Loucy (cell line): Measurements from ENCODE around the gene TGFBI.

Experiments used
- H2AFZ ChIP-seq: fragments of 200-600 bp; sonication (generic); 2 replicates; pipeline ENCODE4 v1.6.0; 2016; ENCODE audit warnings: antibody characterized with exemption, mild to moderate bottlenecking, low read length, moderate library complexity
- H3F3A ChIP-seq: fragments of 200-600 bp; 2 replicates; pipeline ENCODE4 v1.6.0; 2016; ENCODE audit warnings: antibody characterized with exemption, low read depth, mild to moderate bottlenecking
- H3K27me3 ChIP-seq: fragments of 200-600 bp; sonication (generic); 2 replicates; pipeline ENCODE4 v1.6.1; 2014; ENCODE audit warnings: low read length, mild to moderate bottlenecking; ENCODE audit not compliant: insufficient read depth, poor library complexity, severe bottlenecking
- H3K36me3 ChIP-seq: fragments of 200-600 bp; sonication (generic); 2 replicates; pipeline ENCODE4 v1.6.1; 2016; ENCODE audit warnings: low read length; ENCODE audit not compliant: insufficient read depth
- H3K4me1 ChIP-seq: fragments of 200-600 bp; sonication (generic); 2 replicates; pipeline ENCODE4 v1.5.1; 2014; ENCODE audit warnings: low read length, mild to moderate bottlenecking; ENCODE audit not compliant: insufficient read depth, poor library complexity, severe bottlenecking
- H3K4me2 ChIP-seq: fragments of 200-600 bp; sonication (generic); 2 replicates; pipeline ENCODE4 v1.6.0; 2014; ENCODE audit warnings: antibody characterized with exemption, low read length, low read depth, mild to moderate bottlenecking; ENCODE audit not compliant: poor library complexity, severe bottlenecking
- H3K4me3 ChIP-seq: fragments of 200-600 bp; sonication (generic); 2 replicates; pipeline ENCODE4 v1.5.1; 2014; ENCODE audit warnings: low read length, mild to moderate bottlenecking, mixed read lengths; ENCODE audit not compliant: poor library complexity, severe bottlenecking
- H3K79me2 ChIP-seq: fragments of 200-600 bp; sonication (generic); 2 replicates; pipeline ENCODE4 v1.6.1; 2014; ENCODE audit warnings: low read length; ENCODE audit not compliant: insufficient read depth
- H3K9ac ChIP-seq: fragments of 200-600 bp; sonication (generic); 2 replicates; pipeline ENCODE4 v1.6.0; 2014; ENCODE audit warnings: mild to moderate bottlenecking, low read depth, low read length, moderate library complexity; ENCODE audit not compliant: poor library complexity, severe bottlenecking
- H3K9me2 ChIP-seq: fragments of 200-600 bp; sonication (generic); replicated peaks from 2 replicates; pipeline ENCODE4 v1.6.1; 2016; ENCODE audit warnings: low read depth, low read length, mixed read lengths
- H3K9me3 ChIP-seq: fragments of 200-600 bp; sonication (generic); 2 replicates; pipeline ENCODE4 v1.6.1; 2014; ENCODE audit warnings: mild to moderate bottlenecking, antibody characterized with exemption, low read length, low read depth; ENCODE audit not compliant: insufficient read depth
- H4K20me1 ChIP-seq: fragments of 200-600 bp; sonication (generic); 2 replicates; pipeline ENCODE4 v1.6.0; 2014; ENCODE audit warnings: antibody characterized with exemption, low read length, mild to moderate bottlenecking; ENCODE audit not compliant: insufficient read depth, poor library complexity, severe bottlenecking
- EZH2phosphoT487 ChIP-seq: fragments of 200-600 bp; IDR thresholded peaks from 2 replicates; pipeline ENCODE4 v1.6.1; 2018; ENCODE audit warnings: antibody characterized with exemption, mild to moderate bottlenecking, moderate library complexity, borderline replicate concordance
- TF ChIP-seq, protein P1 (sequence below): fragments of 200-600 bp; sonication (generic); conservative IDR thresholded peaks from 2 replicates; pipeline ENCODE4 v1.5.1; 2014; ENCODE audit warnings: mild to moderate bottlenecking, antibody characterized with exemption, low read length

TGFBI gene

DNA sequence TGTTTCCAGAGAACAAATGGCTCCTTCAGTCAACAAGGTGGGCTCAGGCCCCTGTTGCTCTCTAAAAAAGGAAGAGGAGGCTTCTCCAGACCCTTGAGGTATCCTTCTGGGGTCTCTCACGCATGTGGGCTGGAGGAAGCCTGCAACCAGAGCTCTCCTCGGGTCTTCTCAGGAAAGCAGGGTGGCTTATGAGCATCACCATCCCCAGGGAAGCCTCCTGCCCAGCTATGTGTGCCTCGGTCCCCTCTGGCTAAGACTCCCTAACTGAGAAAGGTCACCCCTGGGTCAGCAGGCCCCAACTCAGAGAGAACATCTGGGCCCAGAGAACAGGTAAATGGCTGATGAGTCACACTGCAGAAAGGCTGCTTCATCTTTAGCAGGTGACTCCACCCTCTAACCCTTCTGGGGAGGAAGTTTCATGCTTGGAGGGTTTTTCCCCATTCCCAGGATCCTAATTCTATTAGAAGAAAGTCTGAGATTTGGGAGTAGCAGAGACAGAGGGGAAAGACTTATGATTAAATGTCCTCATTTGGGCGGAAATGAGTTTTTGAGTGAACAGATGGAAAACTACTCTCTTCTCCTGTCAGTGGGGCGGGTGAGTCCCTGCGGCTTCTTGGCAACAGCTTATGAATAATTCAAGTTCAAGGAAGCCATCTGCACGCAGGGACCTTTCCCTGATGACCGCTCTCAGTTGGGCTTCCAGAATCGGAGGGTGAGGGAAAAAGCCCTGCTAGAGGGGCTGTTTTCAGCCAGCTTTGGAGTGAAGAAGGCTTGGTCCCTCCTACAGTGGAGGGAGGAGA lies 41.9 kb downstream of the TGFBI start:
- Histone ChIP-seq H4K20me1 (no peaks in the 10 kb centered on the region), H3K79me2 (no peaks in the 10 kb centered on the region), H3F3A (no peaks in the 10 kb centered on the region)

DNA sequence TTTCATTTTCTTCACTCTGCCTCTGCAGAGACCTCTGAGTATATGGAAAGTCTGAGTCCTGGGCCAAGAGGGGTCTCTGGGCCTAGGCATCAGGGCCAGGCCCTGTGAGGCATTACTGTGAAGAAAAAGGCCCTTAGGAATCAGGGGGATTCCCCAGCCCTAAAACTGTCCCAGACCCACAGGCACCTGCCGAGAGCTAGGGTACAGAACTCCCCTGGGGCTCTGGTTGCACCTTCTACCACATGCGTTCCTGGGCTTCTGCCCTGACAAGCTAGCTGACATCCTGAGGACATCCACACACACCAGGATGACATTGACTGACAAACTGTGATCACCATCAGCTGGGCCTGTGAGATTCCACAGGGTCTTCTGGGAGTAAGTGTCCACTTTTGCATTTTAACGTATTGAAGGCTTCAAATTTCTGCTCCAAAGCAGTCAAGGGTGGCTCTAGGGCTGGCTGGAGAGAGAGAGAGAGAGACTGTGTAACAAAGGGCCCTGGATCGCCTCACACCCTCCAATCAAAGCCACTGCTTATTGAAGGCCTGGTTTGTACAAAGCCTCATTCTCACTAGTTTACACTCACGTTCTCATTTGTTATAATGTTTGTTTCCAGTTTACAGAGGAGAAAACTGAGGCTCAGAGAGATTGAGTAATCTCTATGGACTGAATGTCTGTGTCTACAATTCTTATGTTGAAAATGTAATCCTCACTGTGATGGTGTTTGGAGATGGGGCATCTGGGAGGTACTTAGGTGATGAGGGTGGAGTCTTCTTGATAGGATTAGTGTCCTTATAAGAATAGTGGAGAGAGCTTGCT lies 45.1 kb downstream of the TGFBI start:
- Histone ChIP-seq H3K4me3 (no peak overlapping the region), H4K20me1 (no peaks in the 10 kb centered on the region), H2AFZ (no peak overlapping the region), H3K9me3 (no peaks in the 10 kb centered on the region), H3K9ac (no peak overlapping the region), H3K36me3 (no peaks in the 10 kb centered on the region), H3K79me2 (no peaks in the 10 kb centered on the region), H3K27me3 (no peaks in the 10 kb centered on the region), H3K4me1 (no peaks in the 10 kb centered on the region), H3K9me2 (no peaks in the 10 kb centered on the region), H3K4me2 (no peak overlapping the region), H3F3A (no peaks in the 10 kb centered on the region)
- TF ChIP-seq, protein P1, sequence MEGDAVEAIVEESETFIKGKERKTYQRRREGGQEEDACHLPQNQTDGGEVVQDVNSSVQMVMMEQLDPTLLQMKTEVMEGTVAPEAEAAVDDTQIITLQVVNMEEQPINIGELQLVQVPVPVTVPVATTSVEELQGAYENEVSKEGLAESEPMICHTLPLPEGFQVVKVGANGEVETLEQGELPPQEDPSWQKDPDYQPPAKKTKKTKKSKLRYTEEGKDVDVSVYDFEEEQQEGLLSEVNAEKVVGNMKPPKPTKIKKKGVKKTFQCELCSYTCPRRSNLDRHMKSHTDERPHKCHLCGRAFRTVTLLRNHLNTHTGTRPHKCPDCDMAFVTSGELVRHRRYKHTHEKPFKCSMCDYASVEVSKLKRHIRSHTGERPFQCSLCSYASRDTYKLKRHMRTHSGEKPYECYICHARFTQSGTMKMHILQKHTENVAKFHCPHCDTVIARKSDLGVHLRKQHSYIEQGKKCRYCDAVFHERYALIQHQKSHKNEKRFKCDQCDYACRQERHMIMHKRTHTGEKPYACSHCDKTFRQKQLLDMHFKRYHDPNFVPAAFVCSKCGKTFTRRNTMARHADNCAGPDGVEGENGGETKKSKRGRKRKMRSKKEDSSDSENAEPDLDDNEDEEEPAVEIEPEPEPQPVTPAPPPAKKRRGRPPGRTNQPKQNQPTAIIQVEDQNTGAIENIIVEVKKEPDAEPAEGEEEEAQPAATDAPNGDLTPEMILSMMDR, result no peak
- TF ChIP-seq EZH2phosphoT487, result no peak

More for the DNA sequence above, 41.9 kb downstream of the TGFBI start:
- H2AFZ ChIP-seq, result no peak overlapping the region
- no peaks in the 10 kb centered on the region for H3K4me1 ChIP-seq
- no peaks in the 10 kb centered on the region for H3K36me3 ChIP-seq
- H3K4me3 ChIP-seq, result no peak overlapping the region
- H3K9ac ChIP-seq, result no peak overlapping the region
- H3K9me3 ChIP-seq, result no peaks in the 10 kb centered on the region
- H3K9me2 ChIP-seq, result no peaks in the 10 kb centered on the region
- TF ChIP-seq EZH2phosphoT487, result no peak
- TF ChIP-seq, protein P1, result no peak
- no peak overlapping the region for H3K4me2 ChIP-seq
- H3K27me3 ChIP-seq, result no peaks in the 10 kb centered on the region

DNA sequence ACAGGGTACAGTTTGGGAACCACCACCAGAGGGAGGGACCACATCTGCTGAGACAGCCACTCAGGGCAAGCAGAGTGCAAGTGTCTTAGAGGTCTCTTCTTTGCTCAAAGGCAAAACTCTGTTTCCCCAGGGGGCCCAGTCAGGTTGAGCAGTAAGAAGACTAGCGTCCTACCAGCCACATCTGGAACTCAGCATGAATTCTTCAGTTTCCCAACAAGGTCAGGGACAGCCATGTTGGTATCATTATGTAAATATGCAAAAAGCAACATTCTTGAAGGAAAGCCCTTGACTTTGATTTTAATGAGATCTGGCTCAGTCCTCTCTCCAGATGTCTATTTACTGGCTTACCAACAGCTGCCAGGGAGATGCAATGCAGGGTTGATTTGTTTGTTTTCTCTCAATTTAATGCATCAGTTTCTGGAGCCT lies 46.7 kb downstream of the TGFBI start:
- H3K9me3 ChIP-seq, result no peaks in the 10 kb centered on the region
- H3K79me2 ChIP-seq, result no peaks in the 10 kb centered on the region
- no peaks in the 10 kb centered on the region for H3K36me3 ChIP-seq
- no peak overlapping the region for H3K4me2 ChIP-seq
- TF ChIP-seq, protein P1, result no peak
- no peak for TF ChIP-seq EZH2phosphoT487
- H3K27me3 ChIP-seq, result no peaks in the 10 kb centered on the region
- no peak overlapping the region for H2AFZ ChIP-seq
- H3K9ac ChIP-seq, result no peak overlapping the region
- H3K4me1 ChIP-seq, result no peaks in the 10 kb centered on the region
- H3K4me3 ChIP-seq, result no peak overlapping the region
- H3K9me2 ChIP-seq, result no peaks in the 10 kb centered on the region
- no peaks in the 10 kb centered on the region for H4K20me1 ChIP-seq
- no peaks in the 10 kb centered on the region for H3F3A ChIP-seq
